Right forelimb (tissue), 1 donor: ENCODE data around the gene ZNF705A.
"Not testable (repeated sequence)": the region's sequence is repeated elsewhere in the genome, so short reads cannot be mapped to it uniquely, and the experiment has no call there.

Experiments
- DNase-seq: peaks from one replicate; pipeline ENCODE4 v3.0.0-alpha.2; 2018

Gene ZNF705A

GRCh38 chr12:8188088-8188487 is 31.3 kb downstream of the ZNF705A start:
- DNase-seq, result not testable (repeated sequence)

DNA sequence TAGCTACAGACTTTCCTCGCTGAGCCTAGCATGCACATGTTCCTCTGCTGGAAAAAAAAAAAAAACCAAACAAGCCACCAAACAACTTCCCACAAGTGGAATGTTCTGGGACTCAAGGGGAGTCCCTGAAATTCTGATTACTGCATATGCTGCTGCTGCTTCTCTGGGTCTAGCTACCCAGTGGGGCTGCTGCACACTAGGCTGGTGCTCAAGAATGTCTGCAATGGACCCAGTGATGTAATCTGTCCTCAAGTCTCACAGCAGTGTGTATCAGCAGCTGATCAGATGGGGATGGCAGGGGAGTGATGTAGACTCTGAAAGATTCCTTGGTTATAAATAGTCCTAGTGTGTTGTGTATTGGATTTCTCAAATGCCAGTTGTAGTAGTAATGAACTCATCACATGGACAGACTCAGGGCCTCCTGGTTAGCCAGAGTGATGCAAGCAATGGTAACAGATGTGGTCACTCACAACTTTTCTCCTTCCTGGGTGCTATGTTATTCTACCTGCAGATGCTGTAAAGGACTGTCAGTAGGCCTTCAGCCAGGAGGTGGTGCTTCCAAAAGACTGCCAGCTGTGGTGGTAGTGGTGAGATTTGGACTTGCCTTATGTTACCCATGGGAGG is 41.0 kb downstream of the ZNF705A start:
- not testable (repeated sequence) for DNase-seq

GRCh38 chr12:8218711-8219382 is 62.0 kb downstream of the ZNF705A start:
- DNase-seq, result not testable (repeated sequence)

GRCh38 chr12:8221375-8221774 is 64.6 kb downstream of the ZNF705A start:
- DNase-seq, result not testable (repeated sequence)

DNA sequence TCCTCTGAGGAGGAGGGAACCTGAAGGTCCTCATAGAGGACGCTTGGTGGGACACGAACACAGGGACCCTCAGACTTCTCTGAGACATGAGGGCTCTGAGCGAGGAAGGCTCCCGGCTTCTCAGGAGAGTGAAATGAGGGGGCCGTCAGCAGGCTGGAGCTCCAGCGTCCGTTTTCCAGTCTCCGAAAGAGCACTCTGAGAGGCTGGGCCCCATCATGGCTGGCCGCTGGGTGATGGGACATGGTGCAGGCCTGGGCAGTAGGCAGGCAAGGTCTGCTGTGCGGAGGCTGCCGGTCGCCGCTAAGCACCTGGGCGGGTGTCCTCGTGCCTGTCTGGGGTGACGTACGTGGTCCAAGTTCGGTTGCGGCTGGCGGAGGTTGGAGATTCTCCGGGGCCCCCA is 65.0 kb downstream of the ZNF705A start:
- not testable (repeated sequence) for DNase-seq

DNA sequence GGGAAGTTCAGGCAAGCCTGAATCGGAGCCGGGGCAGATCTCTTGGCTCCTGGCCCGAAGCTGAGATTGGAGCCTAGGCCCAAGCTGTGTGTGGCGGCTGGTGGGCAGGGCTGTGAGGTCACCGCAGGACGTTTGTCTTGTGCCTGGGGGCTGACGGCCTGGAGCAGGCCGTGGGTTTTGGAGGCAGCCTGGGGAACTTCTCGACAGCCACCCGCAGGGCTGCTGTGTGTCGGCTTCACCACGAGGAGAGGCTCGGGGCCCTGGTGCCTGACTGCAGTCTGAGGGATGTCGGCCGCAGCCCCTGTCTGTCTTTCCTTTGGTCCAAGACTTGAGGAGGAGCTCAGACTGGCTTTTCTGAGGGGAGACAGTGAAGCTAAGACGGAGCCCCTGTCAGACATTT is 65.5 kb downstream of the ZNF705A start:
- DNase-seq, result not testable (repeated sequence)

- not testable (repeated sequence) for DNase-seq
Observed at GRCh38 chr12:8223646-8224045, 66.8 kb downstream of the ZNF705A start.

DNA sequence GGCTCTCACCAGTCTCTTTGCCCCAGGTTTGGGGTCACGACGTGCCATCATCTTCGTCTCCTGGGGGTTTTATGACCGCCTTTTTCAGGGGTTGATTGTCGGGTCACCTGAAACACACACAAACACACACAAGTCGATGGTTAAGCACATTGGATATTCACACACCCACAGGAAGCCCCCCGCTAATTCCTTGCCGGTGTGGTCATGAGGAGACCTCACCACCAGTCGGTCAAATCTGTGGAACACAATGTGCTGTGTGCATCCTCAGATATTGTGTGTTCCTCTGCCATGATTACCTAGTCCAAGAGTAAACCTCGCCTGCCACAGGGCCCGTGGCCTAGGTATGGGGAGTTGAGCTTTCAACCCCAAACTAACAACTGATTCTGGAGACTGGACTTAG is 68.0 kb downstream of the ZNF705A start:
- not testable (repeated sequence) for DNase-seq

- no peak for DNase-seq
Observed at GRCh38 chr12:8226355-8226754, 69.5 kb downstream of the ZNF705A start.

DNA sequence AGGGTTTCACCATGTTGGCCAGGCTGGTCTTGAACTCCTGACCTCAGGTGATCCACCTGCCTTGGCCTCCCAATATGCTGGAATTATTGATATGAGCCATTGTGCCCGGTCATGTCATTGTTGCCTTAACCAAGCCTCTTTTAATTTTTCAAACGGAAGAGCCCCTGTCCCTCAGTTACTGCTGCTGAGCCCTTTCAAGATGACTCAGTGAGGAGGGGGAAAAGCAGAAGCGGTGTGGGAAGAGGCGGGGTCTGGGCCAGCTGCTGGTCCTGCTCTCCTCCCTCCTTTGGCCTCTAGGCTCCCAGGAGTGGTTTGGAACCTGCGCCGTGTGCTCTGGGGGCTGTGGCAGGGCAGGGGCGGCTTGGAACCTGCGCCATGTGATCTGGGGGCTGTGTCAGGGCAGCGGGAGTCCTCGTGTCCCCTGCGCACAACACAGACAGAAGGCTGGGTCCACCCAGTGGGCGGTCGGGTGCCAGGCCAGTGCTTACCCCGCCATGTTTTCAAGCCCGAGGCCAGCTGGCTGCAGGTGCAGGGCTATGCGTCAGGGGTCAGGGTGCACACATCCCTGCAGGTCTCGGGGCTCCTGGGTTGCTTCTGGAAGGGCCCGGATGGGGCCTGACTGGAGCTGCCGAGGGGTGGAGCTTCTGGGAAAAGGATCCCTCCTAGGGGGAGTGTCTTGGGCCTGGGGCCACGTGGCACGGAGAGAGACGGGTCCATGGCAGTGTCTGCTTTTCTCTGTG is 70.3 kb downstream of the ZNF705A start, which contains the start of gene FAM90A1:
Gene FAM90A1, minus strand, starts transcription at position 627 of the 740 bp plus-strand sequence. CDS start 2,786 bp downstream, outside the sequence.
- not testable (repeated sequence) for DNase-seq

DNA sequence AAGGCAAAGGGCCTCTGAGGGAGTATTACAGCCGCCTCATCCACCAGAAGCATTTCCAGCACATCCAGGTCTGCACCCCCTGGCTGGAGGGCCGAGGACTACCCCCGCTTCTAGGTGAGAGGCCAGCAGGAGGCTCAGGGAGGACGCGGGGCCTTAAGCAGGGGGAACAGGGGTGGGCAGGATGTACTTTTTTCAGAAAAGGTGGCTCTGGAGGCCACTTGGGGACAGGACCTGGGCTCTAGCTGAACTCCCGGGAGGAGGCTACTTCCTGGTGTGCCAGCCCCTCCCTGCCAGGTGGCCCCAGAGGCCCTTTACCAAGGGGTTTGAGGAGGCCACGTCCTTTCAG is 70.9 kb downstream of the ZNF705A start:
- not testable (repeated sequence) for DNase-seq

GRCh38 chr12:8228607-8229006 is 71.8 kb downstream of the ZNF705A start:
- not testable (repeated sequence) for DNase-seq

DNA sequence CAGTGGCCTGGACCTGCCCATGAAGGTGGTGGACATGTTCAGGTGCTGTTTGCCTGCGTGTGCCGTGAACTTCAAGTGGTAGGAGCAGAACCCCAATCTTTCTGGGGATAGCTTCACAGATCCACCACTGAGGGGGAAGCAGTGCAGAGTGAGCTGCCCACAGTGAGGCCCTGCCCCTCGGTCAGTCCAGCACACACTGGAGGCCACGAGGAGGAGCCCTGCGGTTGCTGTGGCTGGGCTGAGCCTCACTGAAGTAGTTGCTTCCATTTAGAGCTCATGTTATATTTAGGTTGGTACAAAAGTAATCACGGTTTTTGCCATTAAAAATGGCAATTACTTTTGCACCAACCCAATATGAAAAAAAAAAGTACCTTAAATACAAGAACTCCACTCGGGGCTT is 72.7 kb downstream of the ZNF705A start:
- DNase-seq, result not testable (repeated sequence)
